HL-60 (cell line): Measurements from ENCODE around the gene PHLDA2.

Experiments
- CTCF ChIP-seq: IDR thresholded peaks from one replicate; pipeline ENCODE4 v1.5.1; 2011; ENCODE audit warnings: low read length, control low read depth, inconsistent platforms; ENCODE audit not compliant: insufficient read depth
- SPI1 ChIP-seq: IDR thresholded peaks from 2 replicates; pipeline ENCODE4 v1.6.1; 2012; ENCODE audit warnings: low read depth, mild to moderate bottlenecking, borderline replicate concordance

- no peak for TF ChIP-seq CTCF
- TF ChIP-seq SPI1: no peak
Observed at GRCh38 chr11:2901196-2901796, 27.9 kb downstream of the PHLDA2 start.
